OCI-LY7 (cell line): ENCODE data around the gene GLIPR2.

ENCODE experiments used
- EZH2phosphoT487 ChIP-seq: fragments of 200-600 bp; sonication (generic); IDR thresholded peaks from 2 replicates; pipeline ENCODE4 v1.6.1; 2018; ENCODE audit warnings: low read depth, borderline replicate concordance, mild to moderate bottlenecking, mixed run types, antibody characterized with exemption, low read length, moderate library complexity, mixed read lengths
- TF ChIP-seq, protein P1 (sequence below): fragments of 200-600 bp; sonication (generic); conservative IDR thresholded peaks from 2 replicates; pipeline ENCODE4 v1.5.1; 2014; ENCODE audit warnings: mild to moderate bottlenecking, antibody characterized with exemption, low read length, moderate library complexity, mixed read lengths

DNA sequence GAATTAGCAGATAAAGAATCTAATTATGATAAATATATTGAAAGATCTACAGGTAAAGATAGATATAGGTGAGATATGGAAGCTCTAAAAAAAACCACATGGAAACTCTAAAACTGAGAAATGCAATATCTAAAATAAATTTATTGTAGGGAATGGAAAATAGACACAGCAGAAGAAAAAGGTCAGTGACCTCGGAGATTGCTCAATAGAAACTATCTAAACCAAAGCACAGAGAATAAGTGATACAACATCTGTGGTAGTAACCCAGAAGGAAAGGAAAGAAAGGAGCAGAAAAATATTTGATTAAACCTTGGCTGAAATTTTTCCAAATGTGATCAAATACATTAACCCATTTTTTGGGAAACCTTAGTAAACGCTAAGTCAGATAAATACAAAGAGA, 43.1 kb upstream of the GLIPR2 start:
- TF ChIP-seq EZH2phosphoT487, result no peak
- TF ChIP-seq, protein P1, sequence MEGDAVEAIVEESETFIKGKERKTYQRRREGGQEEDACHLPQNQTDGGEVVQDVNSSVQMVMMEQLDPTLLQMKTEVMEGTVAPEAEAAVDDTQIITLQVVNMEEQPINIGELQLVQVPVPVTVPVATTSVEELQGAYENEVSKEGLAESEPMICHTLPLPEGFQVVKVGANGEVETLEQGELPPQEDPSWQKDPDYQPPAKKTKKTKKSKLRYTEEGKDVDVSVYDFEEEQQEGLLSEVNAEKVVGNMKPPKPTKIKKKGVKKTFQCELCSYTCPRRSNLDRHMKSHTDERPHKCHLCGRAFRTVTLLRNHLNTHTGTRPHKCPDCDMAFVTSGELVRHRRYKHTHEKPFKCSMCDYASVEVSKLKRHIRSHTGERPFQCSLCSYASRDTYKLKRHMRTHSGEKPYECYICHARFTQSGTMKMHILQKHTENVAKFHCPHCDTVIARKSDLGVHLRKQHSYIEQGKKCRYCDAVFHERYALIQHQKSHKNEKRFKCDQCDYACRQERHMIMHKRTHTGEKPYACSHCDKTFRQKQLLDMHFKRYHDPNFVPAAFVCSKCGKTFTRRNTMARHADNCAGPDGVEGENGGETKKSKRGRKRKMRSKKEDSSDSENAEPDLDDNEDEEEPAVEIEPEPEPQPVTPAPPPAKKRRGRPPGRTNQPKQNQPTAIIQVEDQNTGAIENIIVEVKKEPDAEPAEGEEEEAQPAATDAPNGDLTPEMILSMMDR, result no peak
